ENCODE data around the gene TRERF1.

TRERF1 gene

DNA sequence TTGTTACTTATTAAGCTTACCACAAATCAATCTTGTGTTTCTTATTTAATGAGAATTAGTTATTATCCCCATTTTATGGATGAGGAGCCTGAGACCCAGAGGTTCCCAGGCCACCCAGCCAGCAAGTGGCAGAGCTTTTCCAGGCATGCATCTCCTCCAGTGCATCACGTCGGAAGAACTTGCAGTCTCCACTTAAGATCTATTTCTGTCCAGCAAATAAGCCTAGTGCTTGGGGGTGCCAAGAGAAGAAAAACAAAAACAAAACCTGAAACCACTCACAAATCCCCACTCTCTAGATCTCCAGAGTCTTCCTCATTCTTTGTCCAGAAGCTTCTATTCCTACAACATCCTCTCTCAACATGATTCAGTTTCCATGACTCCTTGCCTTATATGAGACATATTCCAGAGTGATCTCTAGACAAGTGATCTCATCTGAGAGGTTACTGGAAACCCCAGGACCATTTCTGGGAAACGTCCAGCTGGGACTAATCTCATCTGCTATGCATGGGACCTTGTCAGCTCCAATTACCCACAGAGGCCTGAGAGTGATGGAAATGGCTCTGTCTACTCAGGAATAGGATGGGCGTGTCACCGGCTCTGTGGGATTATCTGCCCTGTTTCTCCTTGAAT is 261.1 kb downstream of the TRERF1 start:
- DNase-seq (ENCODE audit: low read depth), result no peak
- no peak overlapping the region for H3K4me3 ChIP-seq (ENCODE audit: low read depth, low read length)

DNA sequence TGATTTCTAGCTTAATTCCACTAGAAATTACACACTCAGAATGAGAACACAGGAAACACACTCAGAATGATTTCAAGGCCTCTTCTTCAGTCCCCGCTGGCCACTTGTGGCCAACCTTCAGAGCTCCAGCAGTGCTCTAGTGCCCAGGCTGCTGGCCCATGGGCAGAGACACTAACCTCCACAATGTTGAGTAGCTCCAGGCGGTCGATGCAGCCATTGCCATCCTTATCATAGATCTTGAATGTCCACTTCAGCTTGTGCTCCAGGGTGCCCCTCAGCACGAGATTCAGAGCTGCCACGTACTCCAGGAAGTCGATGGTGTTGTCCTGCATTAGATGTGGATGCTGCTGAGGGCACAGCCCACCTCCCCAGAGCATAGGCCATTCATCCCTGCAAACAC is 263.3 kb downstream of the TRERF1 start:
- H3K4me3 ChIP-seq (ENCODE audit: low read depth, low read length), result no peak overlapping the region
- DNase-seq (ENCODE audit: low read depth), result no peak

DNA sequence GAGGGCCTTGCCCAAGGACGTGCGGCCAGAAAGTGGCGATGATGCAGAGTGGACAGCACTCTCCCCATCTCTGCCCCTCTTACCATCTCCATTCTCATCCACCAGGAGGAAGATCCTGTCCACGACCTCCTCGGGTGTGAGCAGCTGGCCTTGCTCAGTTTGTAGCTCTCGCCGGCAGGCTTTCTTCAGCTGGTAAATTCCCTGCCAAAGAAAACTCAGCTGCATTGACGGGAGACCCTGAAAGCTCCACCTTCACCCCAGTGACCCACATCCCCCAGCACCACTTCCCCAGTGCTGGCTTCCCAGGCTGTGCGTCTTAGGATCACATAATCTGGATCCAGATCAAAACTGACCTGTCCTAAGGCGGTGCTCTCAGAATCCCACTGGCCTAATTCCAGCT is 266.1 kb downstream of the TRERF1 start:
- no peak for DNase-seq (ENCODE audit: low read depth)
- H3K4me3 ChIP-seq (ENCODE audit: low read depth, low read length), result no peak overlapping the region

DNA sequence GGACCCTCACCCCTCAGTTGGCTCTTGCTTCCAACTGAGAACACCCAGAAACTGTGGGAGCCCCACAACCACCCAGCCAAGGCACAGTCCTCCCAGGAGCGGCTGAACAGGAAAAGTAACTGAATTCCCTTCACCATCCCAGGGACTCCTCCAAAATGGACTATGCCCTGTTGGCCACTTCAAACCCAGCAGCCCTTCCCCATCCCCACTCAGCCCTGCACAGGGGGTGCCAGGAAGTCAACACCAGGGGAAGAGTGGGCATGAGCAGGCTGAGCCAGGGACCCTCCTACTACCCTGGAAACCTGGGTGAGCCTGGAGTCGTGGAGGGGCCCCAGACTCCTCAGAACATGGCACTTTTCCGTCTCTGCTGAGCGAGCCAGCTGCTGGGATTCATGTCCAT is 267.3 kb downstream of the TRERF1 start:
- H3K4me3 ChIP-seq (ENCODE audit: low read depth, low read length), result no peak overlapping the region
- no peak for DNase-seq (ENCODE audit: low read depth)

DNA sequence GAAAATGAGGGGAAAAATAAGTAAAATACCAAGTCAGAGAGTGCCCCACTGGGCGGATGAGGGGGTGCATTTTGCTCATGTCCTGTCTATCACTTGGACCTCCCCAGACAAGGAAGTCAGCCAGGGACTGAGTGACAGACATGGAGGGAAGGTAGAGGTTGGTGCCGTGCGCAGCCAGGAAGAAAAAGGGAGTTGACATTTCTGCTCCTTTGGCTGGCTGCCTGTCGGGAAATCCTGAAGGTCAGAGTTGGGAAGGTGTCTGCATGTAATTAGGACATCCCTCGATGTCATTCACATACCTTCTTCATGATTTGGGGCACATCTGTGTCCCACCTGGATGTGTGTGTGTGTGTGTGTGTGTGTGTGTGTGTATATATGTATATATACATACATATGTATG is 269.6 kb downstream of the TRERF1 start:
- DNase-seq (ENCODE audit: low read depth), result no peak
- no peak overlapping the region for H3K4me3 ChIP-seq (ENCODE audit: low read depth, low read length)

DNA sequence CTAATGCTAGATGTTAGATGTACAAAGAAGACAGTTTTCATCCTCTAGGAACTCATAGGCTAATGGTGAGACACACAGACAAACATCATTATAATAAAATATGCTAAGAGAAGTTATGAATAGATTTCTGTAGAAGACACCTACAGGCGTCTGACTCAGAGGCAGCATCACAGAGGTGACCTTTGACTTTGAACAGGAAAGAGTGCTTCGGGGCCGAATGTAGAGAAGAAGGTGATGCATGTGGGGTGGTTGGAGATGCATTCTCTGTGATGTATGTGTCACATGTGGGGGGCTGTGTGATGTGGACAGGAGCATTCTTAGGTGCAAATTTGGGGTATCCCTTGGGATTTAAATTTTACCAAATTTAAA is 271.8 kb downstream of the TRERF1 start:
- H3K4me3 ChIP-seq (ENCODE audit: low read depth, low read length), result no peak overlapping the region
- no peak for DNase-seq (ENCODE audit: low read depth)

DNA sequence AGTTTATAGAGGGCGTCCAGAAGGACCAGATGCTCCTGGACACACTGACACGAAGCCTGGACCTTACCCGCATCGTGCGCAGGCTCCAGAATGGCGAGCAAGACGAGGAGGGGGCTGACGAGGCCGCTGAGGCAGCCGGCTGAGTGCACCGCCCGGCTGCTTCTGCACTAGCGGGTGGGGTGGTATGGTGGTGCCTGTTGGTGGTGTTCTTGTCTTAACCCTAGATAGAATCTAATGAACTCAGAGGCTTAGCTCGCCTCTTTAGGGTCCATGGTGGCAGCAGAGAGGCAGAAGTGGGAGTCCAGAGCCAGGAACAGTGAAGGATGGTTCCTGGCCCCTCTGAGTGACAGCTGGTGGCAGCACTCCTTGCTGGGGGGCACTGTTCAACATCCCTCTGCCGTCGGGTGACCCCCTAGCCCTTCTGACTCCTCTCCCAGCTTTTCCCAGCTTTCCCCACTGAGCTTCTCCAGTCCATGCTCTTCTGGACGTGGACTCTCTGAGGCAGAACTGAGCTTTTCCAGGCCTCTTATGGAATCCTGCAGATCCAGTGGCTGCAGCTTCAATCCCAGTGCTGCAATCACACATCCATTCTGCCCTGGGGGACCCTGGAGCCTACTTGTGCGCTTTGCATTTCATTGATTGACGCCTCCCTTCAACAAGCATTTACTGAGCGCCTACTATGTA is 272.3 kb downstream of the TRERF1 start:
- no peak for DNase-seq (ENCODE audit: low read depth)
- H3K4me3 ChIP-seq (ENCODE audit: low read depth, low read length), result no peak overlapping the region

DNA sequence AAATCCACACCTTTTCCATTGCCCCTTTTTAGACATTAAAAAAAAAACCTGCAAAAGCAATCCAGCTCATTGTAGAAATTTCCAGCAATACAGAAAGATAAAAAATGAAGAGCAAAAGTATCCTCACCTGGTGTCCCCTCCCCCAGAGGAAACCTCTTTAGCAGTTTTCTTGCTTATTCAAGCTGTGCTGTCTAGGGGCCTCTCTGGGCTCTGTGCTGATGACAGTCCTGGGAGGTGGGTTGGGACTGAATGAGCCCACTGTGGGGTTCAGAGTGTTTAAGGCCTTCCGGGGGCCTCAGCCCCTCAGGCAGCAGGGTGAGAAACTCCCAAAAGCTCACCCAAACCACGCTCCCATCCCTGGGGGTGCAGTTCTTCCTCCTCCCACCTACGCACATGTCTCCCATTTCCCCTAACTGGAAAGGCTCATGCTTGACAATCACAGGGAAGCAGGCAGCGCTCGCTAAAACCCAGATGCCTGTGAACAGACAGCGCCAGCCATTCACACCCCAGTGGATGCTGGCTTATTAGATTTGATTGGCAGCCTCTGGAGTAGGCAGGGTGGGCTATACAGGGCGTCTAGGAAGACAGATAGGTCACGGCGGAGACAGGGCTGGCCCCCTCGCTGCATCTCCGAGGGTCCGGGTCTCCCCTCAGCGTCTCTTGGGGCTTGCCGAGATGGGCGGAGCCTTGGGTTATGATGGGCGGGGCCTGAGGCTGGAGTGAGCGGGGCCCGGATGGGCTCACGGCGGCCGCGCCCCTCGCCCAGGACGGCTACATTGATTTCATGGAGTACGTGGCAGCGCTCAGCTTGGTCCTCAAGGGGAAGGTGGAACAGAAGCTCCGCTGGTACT is 274.0 kb downstream of the TRERF1 start:
- DNase-seq (ENCODE audit: low read depth), result no peak
- H3K4me3 ChIP-seq (ENCODE audit: low read depth, low read length), result peak overlapping the region; percentile 37

DNA sequence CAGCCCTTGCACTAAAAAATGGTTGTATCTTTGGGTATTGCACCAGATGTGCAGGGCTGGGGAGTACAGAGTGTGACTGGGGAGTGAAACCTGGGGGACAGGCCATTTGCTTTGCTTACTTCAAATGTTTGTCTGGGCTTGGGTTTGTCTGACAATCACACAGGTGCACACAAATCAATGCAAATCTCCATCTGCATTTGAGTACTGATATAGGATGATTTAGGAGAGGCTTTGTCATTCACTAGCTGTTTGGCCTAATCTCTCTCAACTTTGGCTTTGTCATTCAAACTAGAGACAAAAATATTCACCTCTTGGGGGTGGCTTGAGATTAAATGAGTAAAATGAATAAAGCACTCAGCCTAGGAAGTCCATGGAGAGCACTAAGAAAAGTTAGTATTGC is 274.7 kb downstream of the TRERF1 start:
- DNase-seq (ENCODE audit: low read depth), result no peak

DNA sequence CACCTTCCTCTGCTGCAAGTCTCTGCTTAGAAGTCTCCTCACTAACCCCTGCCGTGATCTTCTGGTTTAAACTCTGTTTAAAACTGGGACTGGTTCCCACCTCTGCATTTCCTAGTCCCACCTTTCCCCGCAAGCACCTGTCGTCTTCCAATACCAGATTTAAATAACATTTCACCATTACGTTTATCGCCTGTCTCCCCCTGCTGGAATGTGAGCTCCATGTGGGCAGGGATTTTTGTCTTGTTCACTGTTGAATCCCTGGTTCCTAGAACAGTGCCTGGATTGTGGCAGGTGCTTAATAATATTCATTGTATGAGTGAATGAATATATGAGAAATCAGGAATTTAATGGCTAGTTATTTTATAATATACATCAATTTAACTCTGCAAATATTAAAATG is 275.9 kb downstream of the TRERF1 start:
- DNase-seq (ENCODE audit: low read depth), result no peak
- H3K4me3 ChIP-seq (ENCODE audit: low read depth, low read length), result no peak overlapping the region

More for the DNA sequence above, 274.7 kb downstream of the TRERF1 start:
- no peak overlapping the region for H3K4me3 ChIP-seq (ENCODE audit: low read depth, low read length)
